MCF 10A (cell line): ENCODE results near the gene AGL. TPM values are rescaled to one million over a fixed set of nuclear protein-coding genes. Genes with fewer than 3 reads are reported as not detected.
A peak's percentile ranks its signal among the peaks of the same experiment; 100 is the strongest.

ENCODE experiments used
- BruUV-seq: library from RNA; stranded (reverse); fragments of 400-500 nt; replicated peaks from 2 replicates; lab custom pipeline; 2021; lab: Mats Ljungman, UMichigan
- CTCF ChIA-PET: fragments of 300-600 bp; sonication (Branson Sonifier 250); formaldehyde crosslinking; extraction: SDS; loops from one replicate; lab custom pipeline; 2021; ENCODE audit warnings: antibody characterized with exemption, inconsistent platforms; lab: Yijun Ruan, JAX
- POLR2A ChIA-PET: fragments of 300-600, 350-650 bp; sonication (Branson Sonifier 250); formaldehyde crosslinking; extraction: SDS; loops from one replicate; lab custom pipeline; 2020; ENCODE audit warnings: antibody characterized with exemption, inconsistent platforms; lab: Yijun Ruan, JAX
- DNase-seq: peaks from one replicate; pipeline ENCODE4 v3.0.0-alpha.2; 2018; ENCODE audit not compliant: unreplicated experiment
- H3K27ac Mint-ChIP-seq: one replicate; pipeline ENCODE4 v1.8.0; 2022; ENCODE audit warnings: mild to moderate bottlenecking, low read depth, mixed read lengths; ENCODE audit not compliant: unreplicated experiment
- H3K27me3 Mint-ChIP-seq: one replicate; pipeline ENCODE4 v1.8.0; 2022; ENCODE audit warnings: mixed read lengths; ENCODE audit not compliant: insufficient read depth, unreplicated experiment
- H3K36me3 Mint-ChIP-seq: one replicate; pipeline ENCODE4 v1.8.0; 2022; ENCODE audit warnings: mild to moderate bottlenecking, moderate library complexity, mixed read lengths; ENCODE audit not compliant: insufficient read depth, unreplicated experiment
- H3K4me1 Mint-ChIP-seq: one replicate; pipeline ENCODE4 v1.8.0; 2022; ENCODE audit warnings: mixed read lengths; ENCODE audit not compliant: insufficient read depth, unreplicated experiment
- H3K4me3 Mint-ChIP-seq: one replicate; pipeline ENCODE4 v1.8.0; 2022; ENCODE audit warnings: mild to moderate bottlenecking, moderate library complexity, mixed read lengths; ENCODE audit not compliant: unreplicated experiment
- H3K9me3 Mint-ChIP-seq: one replicate; pipeline ENCODE4 v1.8.0; 2022; ENCODE audit warnings: mixed read lengths; ENCODE audit not compliant: unreplicated experiment
- intact Hi-C: fragments of 100-400 bp; cut with micrococcal nuclease; formaldehyde crosslinking; loops from 2 replicates; pipeline ENCODE4 v1.14.1; 2022
- total RNA-seq: library from RNA; stranded (reverse); gene quantifications from 2 replicates; pipeline ENCODE4 v1.2.3, GENCODE V29; 2022
- TF ChIP-seq, protein P1 (sequence below): fragments of 200-600 bp; IDR thresholded peaks from one replicate; pipeline ENCODE4 v1.8.0; 2022; ENCODE audit warnings: antibody characterized with exemption, mild to moderate bottlenecking; ENCODE audit not compliant: unreplicated experiment

Gene AGL
- total RNA-seq, 1 experiment from 2014 or later, result 8.9 TPM

DNA sequence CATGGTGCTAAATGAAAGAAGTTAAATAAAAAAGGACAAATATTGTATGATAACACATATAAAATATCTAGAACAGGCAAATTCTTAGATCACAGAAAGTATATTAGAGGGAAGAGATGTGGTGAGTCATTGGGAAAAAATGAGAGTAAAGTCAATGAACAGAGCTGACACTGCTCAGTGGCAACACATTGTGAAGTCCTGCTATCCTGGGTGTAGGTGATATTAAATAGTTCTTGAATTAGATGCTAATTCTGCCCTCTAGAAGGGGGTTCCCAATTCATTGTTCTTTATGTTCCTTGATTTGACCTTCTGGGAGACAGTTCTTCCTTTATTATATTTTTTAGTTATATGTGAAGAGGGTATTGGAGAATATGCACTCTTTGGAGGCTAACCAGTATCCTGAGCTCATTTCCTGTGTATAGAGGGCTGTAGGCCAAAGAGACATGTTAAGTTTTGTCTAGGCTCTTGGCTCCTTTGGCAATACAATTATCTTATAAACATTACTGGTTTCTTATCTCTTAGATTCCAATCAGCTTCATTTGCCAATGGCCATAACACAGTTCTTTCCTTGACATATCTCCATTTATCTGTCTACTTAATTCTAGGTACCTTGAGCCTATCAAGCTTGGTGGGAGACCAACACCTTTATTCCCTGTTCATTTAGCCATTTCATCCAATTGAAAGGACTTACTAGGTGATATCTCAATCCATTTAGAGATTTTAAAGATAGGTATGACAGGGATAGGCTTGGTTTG, 113.1 kb downstream of the AGL start:
- intact Hi-C loops, result no loop called here
- peak; percentile 20 for DNase-seq
- TF ChIP-seq, protein P1, sequence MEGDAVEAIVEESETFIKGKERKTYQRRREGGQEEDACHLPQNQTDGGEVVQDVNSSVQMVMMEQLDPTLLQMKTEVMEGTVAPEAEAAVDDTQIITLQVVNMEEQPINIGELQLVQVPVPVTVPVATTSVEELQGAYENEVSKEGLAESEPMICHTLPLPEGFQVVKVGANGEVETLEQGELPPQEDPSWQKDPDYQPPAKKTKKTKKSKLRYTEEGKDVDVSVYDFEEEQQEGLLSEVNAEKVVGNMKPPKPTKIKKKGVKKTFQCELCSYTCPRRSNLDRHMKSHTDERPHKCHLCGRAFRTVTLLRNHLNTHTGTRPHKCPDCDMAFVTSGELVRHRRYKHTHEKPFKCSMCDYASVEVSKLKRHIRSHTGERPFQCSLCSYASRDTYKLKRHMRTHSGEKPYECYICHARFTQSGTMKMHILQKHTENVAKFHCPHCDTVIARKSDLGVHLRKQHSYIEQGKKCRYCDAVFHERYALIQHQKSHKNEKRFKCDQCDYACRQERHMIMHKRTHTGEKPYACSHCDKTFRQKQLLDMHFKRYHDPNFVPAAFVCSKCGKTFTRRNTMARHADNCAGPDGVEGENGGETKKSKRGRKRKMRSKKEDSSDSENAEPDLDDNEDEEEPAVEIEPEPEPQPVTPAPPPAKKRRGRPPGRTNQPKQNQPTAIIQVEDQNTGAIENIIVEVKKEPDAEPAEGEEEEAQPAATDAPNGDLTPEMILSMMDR, result no peak
- Mint-ChIP-seq H3K4me3 (no peak overlapping the region), H3K9me3 (no peaks in the 10 kb centered on the region), H3K4me1 (peaks cover 6% of the 10 kb centered on the region), H3K27ac (no peak overlapping the region), H3K27me3 (no peaks in the 10 kb centered on the region), H3K36me3 (peaks cover 6% of the 10 kb centered on the region)
- POLR2A ChIA-PET, result interaction anchor here (0.6 to 0.7 kb wide), 2 partner anchors 29 to 35 kb away, joined by 3 read pairs; no protein-coding TSS in a partner anchor
- BruUV-seq, result no TSS peak
- CTCF ChIA-PET, result no interaction called here

DNA sequence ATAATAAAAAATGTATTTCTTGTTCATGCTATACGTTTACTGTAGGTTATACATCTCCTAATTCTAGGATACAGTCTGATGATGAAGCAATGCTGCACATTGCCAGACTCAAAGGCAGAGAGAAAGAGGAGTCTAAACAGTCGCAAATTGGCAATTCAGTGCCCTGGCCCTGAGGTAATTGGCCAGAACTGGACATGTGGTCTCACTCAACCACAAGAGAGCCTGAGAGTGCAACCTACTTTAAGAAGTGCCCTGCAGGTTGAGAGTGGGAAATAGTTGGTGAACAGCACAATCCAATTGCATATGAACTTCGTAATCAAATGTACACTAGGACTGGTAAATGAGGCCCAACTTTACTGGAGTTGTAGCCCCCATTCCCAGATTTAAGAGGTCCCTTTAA, 114.6 kb downstream of the AGL start:
- no TSS peak for BruUV-seq
- ChIA-PET POLR2A (interaction anchor here (1.9 kb wide), 1 partner anchor 73 kb away, joined by 4 read pairs; a partner anchor contains a TSS), CTCF (interaction anchor here (0.6 to 1.6 kb wide), 2 partner anchors 67 to 100 kb away, joined by 3 read pairs; no protein-coding TSS in a partner anchor)
- Mint-ChIP-seq H3K27ac (no peak overlapping the region), H3K4me1 (peaks cover 6% of the 10 kb centered on the region), H3K27me3 (no peaks in the 10 kb centered on the region), H3K36me3 (peaks cover 6% of the 10 kb centered on the region), H3K9me3 (no peaks in the 10 kb centered on the region), H3K4me3 (no peak overlapping the region)
- DNase-seq, result no peak
- intact Hi-C loops, result no loop called here
- TF ChIP-seq, protein P1, result no peak

DNA sequence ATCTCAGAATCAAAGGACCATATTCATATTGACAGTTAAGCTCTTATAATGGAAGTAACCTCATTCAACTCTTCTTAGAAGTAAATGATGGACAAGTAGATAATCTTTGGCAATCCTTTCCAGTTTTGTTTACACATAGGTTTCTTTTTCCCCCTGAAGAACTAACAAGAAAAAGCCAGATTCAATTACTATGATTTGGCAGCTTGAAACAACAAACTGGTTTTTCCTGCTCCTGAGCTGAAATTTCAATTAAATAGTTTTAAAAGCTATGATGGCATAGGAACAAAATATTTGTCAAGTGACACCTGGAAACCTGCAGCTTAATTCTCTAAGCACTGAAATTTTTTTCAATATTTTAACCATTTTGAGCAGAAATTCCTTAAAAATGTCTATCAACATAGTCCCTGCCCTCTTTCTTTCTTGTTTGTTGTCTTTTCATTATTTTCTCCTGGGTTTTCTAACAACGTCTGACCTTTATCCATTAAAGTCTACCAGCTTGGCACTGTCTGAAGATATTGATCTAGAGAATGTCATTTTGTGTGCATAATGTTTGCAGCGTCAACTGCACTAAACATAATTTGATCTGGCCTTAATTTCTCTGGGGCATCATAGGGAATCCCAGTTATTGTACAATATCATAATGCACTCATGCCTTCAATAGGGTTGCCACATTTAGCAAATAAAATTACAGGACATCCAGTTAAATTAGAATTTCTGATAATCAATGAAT, 115.7 kb downstream of the AGL start:
- Mint-ChIP-seq H3K36me3 (peaks cover 6% of the 10 kb centered on the region), H3K4me1 (peaks cover 8% of the 10 kb centered on the region), H3K9me3 (no peaks in the 10 kb centered on the region), H3K27ac (no peak overlapping the region), H3K4me3 (no peak overlapping the region), H3K27me3 (no peaks in the 10 kb centered on the region)
- CTCF ChIA-PET, result interaction anchor here (0.5 to 1.6 kb wide), 2 partner anchors 68 to 491 kb away, joined by 3 to 5 read pairs; no protein-coding TSS in a partner anchor
- no TSS peak for BruUV-seq
- POLR2A ChIA-PET, result interaction anchor here (1.9 kb wide), 1 partner anchor 72 kb away, joined by 4 read pairs; a partner anchor contains a TSS
- intact Hi-C loops, result no loop called here
- TF ChIP-seq, protein P1, result no peak
- DNase-seq, result no peak

DNA sequence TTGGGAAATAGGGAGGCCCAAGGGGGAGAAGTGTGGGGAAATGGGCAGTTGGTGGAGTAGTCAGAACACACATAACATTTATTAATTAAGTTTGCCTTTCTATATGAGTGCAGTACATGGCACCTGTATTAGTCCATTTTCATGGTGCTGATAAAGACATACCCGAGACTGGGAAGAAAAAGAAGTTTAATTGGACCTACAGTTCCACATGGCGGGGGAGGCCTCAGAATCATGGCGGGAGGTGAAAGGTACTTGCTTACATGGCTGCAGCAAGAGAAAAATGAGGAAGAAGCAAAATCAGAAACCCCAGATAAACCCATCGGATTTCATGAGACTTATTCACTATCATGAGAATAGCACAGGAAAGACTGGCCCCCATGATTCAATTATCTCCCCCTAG, 118.1 kb downstream of the AGL start:
- no peaks in the 10 kb centered on the region for H3K27me3 Mint-ChIP-seq
- H3K36me3 Mint-ChIP-seq, result no peaks in the 10 kb centered on the region
- no TSS peak for BruUV-seq
- H3K27ac Mint-ChIP-seq, result no peak overlapping the region
- intact Hi-C loops, result no loop called here
- DNase-seq, result no peak
- POLR2A ChIA-PET, result no interaction called here
- no peaks in the 10 kb centered on the region for H3K9me3 Mint-ChIP-seq
- CTCF ChIA-PET, result no interaction called here
- TF ChIP-seq, protein P1, result no peak
- H3K4me3 Mint-ChIP-seq, result peak overlapping the region; percentile 24
- peaks cover 6% of the 10 kb centered on the region for H3K4me1 Mint-ChIP-seq
